Left ventricle myocardium inferior (tissue), 1 donor: ENCODE measurements around the gene RAF1. TPM values are rescaled to one million over a fixed set of nuclear protein-coding genes. Genes with fewer than 3 reads are reported as not detected.
A peak's percentile ranks its signal among the peaks of the same experiment; 100 is the strongest.

Experiments
- DNase-seq: peaks from one replicate; pipeline ENCODE4 v3.0.0-alpha.2; 2020
- H3K27ac ChIP-seq: fragments of 200-600 bp; replicated peaks from 2 replicates; pipeline ENCODE4 v1.8.0; 2021
- H3K27me3 ChIP-seq: fragments of 200-600 bp; 2 replicates; pipeline ENCODE4 v1.8.0; 2021; ENCODE audit warnings: low read depth
- H3K36me3 ChIP-seq: fragments of 200-600 bp; 2 replicates; pipeline ENCODE4 v1.8.0; 2021
- H3K4me1 ChIP-seq: fragments of 200-600 bp; 2 replicates; pipeline ENCODE4 v1.8.0; 2021
- H3K4me3 ChIP-seq: fragments of 200-600 bp; 2 replicates; pipeline ENCODE4 v1.8.0; 2021; ENCODE audit warnings: mild to moderate bottlenecking, moderate library complexity
- H3K9me3 ChIP-seq: fragments of 200-600 bp; replicated peaks from 2 replicates; pipeline ENCODE4 v1.8.0; 2021
- CTCF ChIP-seq: fragments of 200-600 bp; IDR thresholded peaks from 2 replicates; pipeline ENCODE4 v1.8.0; 2021; ENCODE audit warnings: antibody characterized with exemption, mild to moderate bottlenecking, borderline replicate concordance
- intact Hi-C: fragments of 100-400 bp; cut with micrococcal nuclease; formaldehyde crosslinking; loops from one replicate; pipeline ENCODE4 v1.11.0; 2022
- total RNA-seq: library from RNA; stranded (reverse); fragmentation: NEBNext Ultra II Directional; extraction: Animal tissue kit (Norgen Biotek cat#: 25700); gene quantifications from one replicate; pipeline ENCODE4 v1.2.1, GENCODE V29; 2021
- donor health status: DM: no; HTN: yes; CAD: no; lungs with severe emphysema.

The RAF1 gene
- total RNA-seq, 1 donor from 2014 or later = 137 TPM

DNA sequence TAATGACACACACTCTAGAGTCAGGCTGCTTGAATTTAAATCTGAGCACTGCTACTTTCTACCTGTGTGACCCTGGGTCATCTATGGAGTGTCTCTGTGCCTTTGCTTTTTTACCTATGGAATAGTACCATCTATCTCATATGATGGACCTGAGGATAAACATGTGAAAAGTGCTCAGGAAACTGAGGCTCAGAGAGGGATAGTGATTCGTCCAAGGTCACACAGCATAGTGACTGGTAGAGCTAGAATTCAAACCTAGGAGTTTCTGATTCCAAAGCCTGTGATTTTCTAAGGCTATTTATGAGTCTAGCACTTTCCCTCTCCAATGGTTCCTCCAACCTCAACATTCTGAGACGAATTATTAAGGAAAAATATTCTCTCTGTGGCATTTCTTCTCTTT, 32.0 kb upstream of the RAF1 start:
- Histone ChIP-seq H3K4me3 (no peak overlapping the region), H3K27ac (no peak overlapping the region), H3K27me3 (no peaks in the 10 kb centered on the region), H3K9me3 (no peaks in the 10 kb centered on the region), H3K4me1 (peaks cover 4% of the 10 kb centered on the region), H3K36me3 (no peaks in the 10 kb centered on the region)
- TF ChIP-seq CTCF = no peak
- DNase-seq = no peak
- intact Hi-C loops = no loop called here

DNA sequence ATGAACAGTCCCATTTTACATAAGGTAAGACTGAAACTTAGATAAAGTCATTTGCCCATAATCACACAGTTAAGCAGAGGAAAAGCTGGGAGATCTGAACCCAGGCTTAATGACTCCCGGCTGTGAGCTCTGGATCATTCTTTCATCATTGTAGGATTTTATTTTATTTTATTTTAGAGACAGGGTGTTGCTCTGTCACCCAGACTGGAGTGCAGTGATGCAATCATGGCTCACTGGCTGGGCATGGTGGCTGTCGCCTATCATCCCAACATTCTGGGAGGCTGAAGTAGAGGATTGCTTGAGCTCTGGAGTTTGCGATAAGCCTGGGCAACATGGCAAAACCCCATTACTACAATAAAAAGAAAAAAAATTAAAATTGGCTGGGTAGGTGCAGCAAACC, 31.2 kb upstream of the RAF1 start:
- H3K4me3 ChIP-seq = no peak overlapping the region
- H3K27ac ChIP-seq = peak overlapping the region; percentile 90
- no peaks in the 10 kb centered on the region for H3K27me3 ChIP-seq
- DNase-seq = no peak
- TF ChIP-seq CTCF = no peak
- no peaks in the 10 kb centered on the region for H3K9me3 ChIP-seq
- H3K4me1 ChIP-seq = peaks cover 4% of the 10 kb centered on the region
- H3K36me3 ChIP-seq = no peaks in the 10 kb centered on the region
- intact Hi-C loops = no loop called here

DNA sequence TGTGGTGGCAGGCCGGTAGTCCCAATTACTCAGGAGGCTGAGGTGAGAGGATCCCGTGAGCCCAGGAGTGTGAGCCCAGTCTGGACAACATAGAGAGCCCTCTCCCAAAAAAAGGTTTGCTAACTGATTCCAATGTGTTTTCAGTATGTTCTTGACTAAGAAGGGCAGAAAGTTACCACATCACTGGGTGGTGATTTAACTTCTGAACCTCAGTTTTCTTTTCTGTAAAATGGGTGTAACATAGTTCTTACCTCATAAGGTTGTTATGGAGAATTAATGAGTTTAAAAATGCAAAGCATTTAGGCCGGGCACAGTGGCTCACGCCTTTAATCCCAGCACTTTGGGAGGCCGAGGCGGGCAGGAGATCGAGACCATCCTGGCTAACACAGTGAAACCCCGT, 28.5 kb upstream of the RAF1 start:
- H3K4me3 ChIP-seq = no peak overlapping the region
- H3K27ac ChIP-seq = peak overlapping the region; percentile 61
- no peaks in the 10 kb centered on the region for H3K27me3 ChIP-seq
- peaks cover 4% of the 10 kb centered on the region for H3K4me1 ChIP-seq
- H3K36me3 ChIP-seq = no peaks in the 10 kb centered on the region
- intact Hi-C loops = no loop called here
- DNase-seq = no peak
- H3K9me3 ChIP-seq = no peaks in the 10 kb centered on the region
- TF ChIP-seq CTCF = no peak

DNA sequence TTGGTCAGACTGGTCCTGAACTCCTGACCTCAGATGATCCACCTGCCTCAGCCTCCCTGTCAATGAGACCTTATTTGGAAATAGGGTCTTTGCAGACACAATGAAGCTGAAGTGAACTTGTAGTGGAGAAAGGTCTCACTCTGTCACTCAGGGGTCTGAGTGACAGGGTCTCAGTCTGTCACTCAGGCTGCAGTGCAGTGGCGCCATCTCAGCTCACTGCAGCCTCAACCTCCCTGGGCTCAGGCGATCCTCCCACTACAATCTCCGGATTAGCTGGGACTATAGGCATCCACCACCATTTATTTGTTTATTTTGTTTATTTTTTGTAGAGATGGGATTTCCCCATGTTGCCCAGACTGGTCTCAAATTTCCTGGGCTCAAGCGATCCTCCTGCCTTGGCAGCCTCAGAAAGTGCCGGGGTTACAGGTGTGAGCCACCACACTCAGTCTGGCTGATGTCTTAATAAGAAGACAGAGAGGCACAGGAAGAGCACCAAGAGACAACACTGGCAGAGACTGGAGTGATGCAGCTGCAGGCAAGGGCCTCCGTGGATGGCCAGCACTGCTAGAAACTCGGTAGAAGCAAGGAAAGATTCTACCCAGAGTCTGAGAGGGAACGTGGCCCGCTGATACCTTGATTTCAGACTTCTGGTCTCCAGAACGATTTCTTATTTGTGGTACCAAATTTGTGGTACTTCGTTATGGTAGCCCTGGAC, 26.2 kb upstream of the RAF1 start:
- intact Hi-C loops = no loop called here
- no peak for TF ChIP-seq CTCF
- no peaks in the 10 kb centered on the region for H3K36me3 ChIP-seq
- DNase-seq = no peak
- peak overlapping the region; percentile 23 for H3K27ac ChIP-seq
- no peaks in the 10 kb centered on the region for H3K27me3 ChIP-seq
- peaks cover 2% of the 10 kb centered on the region for H3K4me1 ChIP-seq
- H3K4me3 ChIP-seq = no peak overlapping the region
- H3K9me3 ChIP-seq = no peaks in the 10 kb centered on the region

DNA sequence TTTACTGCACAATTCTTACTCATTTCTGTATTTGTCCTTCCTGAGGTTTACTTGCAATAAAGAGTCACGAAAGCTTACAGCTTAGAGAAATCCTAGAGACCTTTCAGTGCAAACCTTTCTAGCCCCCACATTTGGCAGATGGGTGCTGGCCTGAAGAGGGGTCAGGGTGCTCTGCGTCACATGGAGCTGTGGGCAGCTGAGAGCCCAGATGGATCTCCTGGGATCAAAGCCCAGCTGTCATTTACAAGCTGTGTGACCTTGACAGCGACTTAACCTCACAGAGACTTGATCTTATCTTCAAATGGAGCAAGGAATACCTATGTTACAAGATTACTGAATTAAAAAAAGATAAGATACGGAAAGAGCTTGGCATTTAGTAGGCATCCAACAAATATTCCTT, 24.0 kb upstream of the RAF1 start:
- no peaks in the 10 kb centered on the region for H3K27me3 ChIP-seq
- intact Hi-C loops = no loop called here
- H3K9me3 ChIP-seq = no peaks in the 10 kb centered on the region
- H3K27ac ChIP-seq = no peak overlapping the region
- DNase-seq = no peak
- no peaks in the 10 kb centered on the region for H3K36me3 ChIP-seq
- no peaks in the 10 kb centered on the region for H3K4me1 ChIP-seq
- no peak for TF ChIP-seq CTCF
- no peak overlapping the region for H3K4me3 ChIP-seq
